H1 (cell line): ENCODE data around the gene CCDC12. TPM values are rescaled to one million over a fixed set of nuclear protein-coding genes. Genes with fewer than 3 reads are reported as not detected.

ENCODE experiments used
- JUND ChIP-seq: IDR thresholded peaks from 2 replicates; pipeline ENCODE4 v1.6.1; 2011; ENCODE audit warnings: mild to moderate bottlenecking, improper control_type of control experiment, low read length
- MAX ChIP-seq: IDR thresholded peaks from 2 replicates; pipeline ENCODE4 v1.6.1; 2012; ENCODE audit warnings: inconsistent platforms
- POU5F1 ChIP-seq: IDR thresholded peaks from 2 replicates; pipeline ENCODE4 v1.6.1; 2011; ENCODE audit warnings: low read depth, mild to moderate bottlenecking, low read length, moderate library complexity
- SIN3A ChIP-seq, 2 experiments: IDR thresholded peaks in 1 of 2; conservative IDR thresholded peaks in 1 of 2; 2 replicates each; pipeline ENCODE4 v1.6.1; 2011 to 2012; ENCODE audit warnings: low read length in 2 of 2, improper control_type of control experiment in 1 of 2, low read depth in 1 of 2, mild to moderate bottlenecking in 1 of 2
- SIRT6 ChIP-seq: IDR thresholded peaks from one replicate; pipeline ENCODE4 v1.7.1; 2012; ENCODE audit warnings: low read length, inconsistent platforms
- SIX5 ChIP-seq: IDR thresholded peaks from 2 replicates; pipeline ENCODE4 v1.6.1; 2011; ENCODE audit warnings: mild to moderate bottlenecking, low read depth, low read length
- USF2 ChIP-seq: IDR thresholded peaks from 2 replicates; pipeline ENCODE4 v1.6.1; 2011; ENCODE audit warnings: low read length, improper control_type of control experiment
- polyA plus RNA-seq, 7 experiments: library from polyadenylated mRNA; depleted of rRNA in 3 of 7; stranded (reverse) in 5 of 7; unstranded in 2 of 7; fragments of >200 nt in 5 of 7; fragments of 200-250 nt in 2 of 7; gene quantifications; 1 replicate in 5 of 7; 2 replicates in 1 of 7; 4 replicates in 1 of 7; pipeline versions ENCODE4 v1.2.1 to v1.2.3, GENCODE V29; 2011 to 2013; ENCODE audit warnings: missing spikeins in 2 of 7, mixed read lengths in 2 of 7
- total RNA-seq: library from RNA; stranded (reverse); fragmentation: NEBNext Ultra II Directional; extraction: Animal tissue kit (Norgen Biotek cat#: 25700); gene quantifications from 2 replicates; pipeline ENCODE4 v1.2.1, GENCODE V29; 2021

CCDC12 gene
- total and polyA plus RNA-seq, 2 of the 8 experiments (the other 6 are each of a cell fraction or from before 2014, with no cell fraction given): 29.5 to 41.3 TPM

DNA sequence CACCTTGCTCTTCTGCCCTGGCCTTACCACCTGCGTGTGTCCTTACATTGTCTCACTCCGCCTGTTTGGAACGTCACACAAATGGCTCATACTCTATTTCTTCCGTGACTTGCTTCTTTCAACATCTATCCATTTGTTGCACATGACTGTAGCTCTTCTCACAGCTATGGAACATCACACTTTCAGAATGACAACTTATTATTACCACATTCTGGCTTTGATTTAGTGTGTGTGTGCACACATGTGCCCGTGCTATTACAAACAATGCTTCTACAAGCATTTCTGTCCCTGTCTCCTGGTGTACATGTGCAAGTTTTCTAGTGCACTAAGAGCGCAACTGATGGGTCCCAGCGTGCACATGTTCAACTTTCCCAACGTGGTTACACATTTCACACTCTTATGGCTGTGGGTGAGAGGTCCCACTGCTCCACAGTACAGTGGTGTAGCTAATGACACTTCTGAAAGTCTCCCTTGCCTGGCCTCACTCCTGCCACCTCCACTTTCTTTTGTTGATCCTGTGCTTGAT lies 61.2 kb downstream of the CCDC12 start (continued):
- TF ChIP-seq USF2 (no peak), MAX (no peak), JUND (no peak), POU5F1 (no peak), SIN3A (conservative IDR thresholded peaks at IDR 0.05 in 1 of 2, IDR thresholded peaks at IDR 0.05 in 1 of 2; ENCODE audit: low read depth in 1 of 2, low read length in 2 of 2) (no peak), SIX5 (no peak), SIRT6 (no peak)
- TF ChIP-seq, all 59 proteins: peak for 0
